K562 (cell line): ENCODE data around the gene HMOX1. TPM values are rescaled to one million over a fixed set of nuclear protein-coding genes. Genes with fewer than 3 reads are reported as not detected.

Experiments used
- ATAC-seq: fragments of 200-7000 bp; cut with Tn5 transposase; 3 replicates; pipeline ENCODE4 v1.9.1; 2020; ENCODE audit warnings: moderate library complexity
- BruUV-seq: library from RNA; stranded (reverse); fragments of 400-500 nt; replicated peaks from 2 replicates; lab custom pipeline; 2021; lab: Mats Ljungman, UMichigan
- CTCF ChIA-PET: fragments of 300-600 bp; formaldehyde crosslinking; extraction: SDS; loops from one replicate; lab custom pipeline; 2021; ENCODE audit warnings: low intra/inter-chr PET ratio; lab: Yijun Ruan, JAX
- POLR2A ChIA-PET: fragments of 300-600, 350-650 bp; sonication (Branson Sonifier 250); formaldehyde crosslinking; extraction: SDS; loops from one replicate; lab custom pipeline; 2021; ENCODE audit warnings: antibody characterized with exemption, inconsistent platforms; lab: Yijun Ruan, JAX
- DNase-seq, 4 experiments: peaks; one replicate each; pipeline versions ENCODE4 v3.0.0 to v3.0.0-alpha.2; 2011 to 2018; ENCODE audit warnings: low spot score in 3 of 4, mixed read lengths in 3 of 4; ENCODE audit errors: extremely low read depth in 1 of 4
- FAIRE-seq: peaks from 2 replicates; lab custom pipeline; 2011; peaks lifted over from hg19 to GRCh38; lab: Jason Lieb, UNC
- H2AFZ ChIP-seq: 2 replicates; pipeline ENCODE4 v1.6.0; 2011; ENCODE audit warnings: low read depth, low read length, control low read depth, inconsistent platforms
- H3K27ac ChIP-seq: fragments of 200-600 bp; 3 replicates; pipeline ENCODE4 v1.8.0; 2011; ENCODE audit warnings: low read depth, mild to moderate bottlenecking, control low read depth, inconsistent platforms, low read length, moderate library complexity, mixed read lengths; ENCODE audit errors: extremely low read depth
- H3K27me3 ChIP-seq, 2 experiments: fragments of 300-600 bp in 1 of 2; 2 replicates in 1 of 2; 3 replicates in 1 of 2; pipeline versions ENCODE4 v1.6.0 to v1.8.0; 2011; ENCODE audit warnings: inconsistent platforms in 2 of 2, low read length in 2 of 2, mild to moderate bottlenecking in 1 of 2, mixed read lengths in 1 of 2, moderate library complexity in 1 of 2; ENCODE audit not compliant: control insufficient read depth in 2 of 2, insufficient read depth in 2 of 2
- H3K36me3 ChIP-seq: fragments of 300-600 bp; 3 replicates; pipeline ENCODE4 v1.8.0; 2011; ENCODE audit warnings: mild to moderate bottlenecking, low read length, inconsistent platforms; ENCODE audit not compliant: control insufficient read depth, insufficient read depth
- H3K4me1 ChIP-seq, 2 experiments: fragments of 200-600 bp in 1 of 2; replicated peaks in 1 of 2; 2 replicates in 1 of 2; 3 replicates in 1 of 2; pipeline versions ENCODE4 v1.5.1 to v1.8.0; 2011; ENCODE audit warnings: inconsistent platforms in 2 of 2, low read length in 2 of 2, mild to moderate bottlenecking in 1 of 2, mixed read lengths in 1 of 2, moderate library complexity in 1 of 2; ENCODE audit not compliant: control insufficient read depth in 2 of 2, insufficient read depth in 2 of 2
- H3K4me2 ChIP-seq: 2 replicates; pipeline ENCODE4 v1.6.1; 2011; ENCODE audit warnings: low read length, control low read depth, inconsistent platforms, mixed read lengths; ENCODE audit not compliant: insufficient read depth
- H3K4me3 ChIP-seq: fragments of 200-600 bp; sonication (generic), shearing (Covaris generic); 2 replicates; pipeline ENCODE4 v1.5.1; 2016; ENCODE audit warnings: control low read depth, inconsistent platforms
- H3K79me2 ChIP-seq: fragments of 200-600 bp; 3 replicates; pipeline ENCODE4 v1.8.0; 2011; ENCODE audit warnings: low read length, inconsistent platforms; ENCODE audit not compliant: control insufficient read depth, insufficient read depth
- H3K9ac ChIP-seq, 2 experiments: 2 replicates each; pipeline versions ENCODE4 v1.6.0 to v1.6.1; 2011; ENCODE audit warnings: low read depth in 2 of 2, low read length in 2 of 2, control low read depth in 1 of 2, inconsistent platforms in 1 of 2, mild to moderate bottlenecking in 1 of 2, mixed read lengths in 1 of 2; ENCODE audit not compliant: insufficient read depth in 1 of 2
- H3K9me1 ChIP-seq: one replicate; pipeline ENCODE4 v1.6.0; 2011; ENCODE audit warnings: inconsistent platforms, mild to moderate bottlenecking, low read length, moderate library complexity; ENCODE audit not compliant: control insufficient read depth, insufficient read depth
- H3K9me3 ChIP-seq: replicated peaks from 2 replicates; pipeline ENCODE4 v1.5.1; 2011; ENCODE audit warnings: low read depth, low read length, inconsistent platforms; ENCODE audit not compliant: control insufficient read depth, insufficient read depth
- H4K20me1 ChIP-seq: replicated peaks from 2 replicates; pipeline ENCODE4 v1.6.1; 2011; ENCODE audit warnings: low read length, inconsistent platforms, mixed read lengths; ENCODE audit not compliant: control insufficient read depth, insufficient read depth
- ARID4B ChIP-seq: sonication (generic); formaldehyde crosslinking; IDR thresholded peaks from 2 replicates; pipeline ENCODE4 v1.8.0; 2022; ENCODE audit warnings: mild to moderate bottlenecking, missing genetic modification reagents
- FUS ChIP-seq: fragments of 200-400 bp; formaldehyde crosslinking; optimal IDR thresholded peaks from 2 replicates; pipeline ENCODE3; 2017; ENCODE audit warnings: low read depth, low read length
- GABPB2 ChIP-seq: fragments of 250-450 bp; sonication (Bioruptor Pico); conservative IDR thresholded peaks from 2 replicates; pipeline ENCODE4 v1.5.1; 2021; ENCODE audit warnings: mild to moderate bottlenecking
- GTF3C2 ChIP-seq: IDR thresholded peaks from 3 replicates; pipeline ENCODE4 v1.6.1; 2011; ENCODE audit warnings: borderline replicate concordance, mild to moderate bottlenecking, moderate library complexity; ENCODE audit not compliant: insufficient read length; ENCODE audit errors: extremely low read depth
- HIVEP1 ChIP-seq: fragments of 250-450 bp; sonication (Bioruptor Pico); IDR thresholded peaks from 2 replicates; pipeline ENCODE4 v1.4.0; 2020; ENCODE audit warnings: mild to moderate bottlenecking
- LCOR ChIP-seq: sonication (generic); formaldehyde crosslinking; IDR thresholded peaks from 2 replicates; pipeline ENCODE4 v1.8.0; 2022; ENCODE audit warnings: mild to moderate bottlenecking, missing genetic modification reagents
- PHF20 ChIP-seq: fragments of 450-650 bp; IDR thresholded peaks from 2 replicates; pipeline ENCODE4 v1.6.1; 2018; ENCODE audit not compliant: partially characterized antibody
- RFX1 ChIP-seq: fragments of 450-650 bp; IDR thresholded peaks from 2 replicates; pipeline ENCODE4 v1.6.1; 2016; ENCODE audit warnings: mild to moderate bottlenecking, moderate library complexity
- STAT5B ChIP-seq: fragments of 250-450 bp; sonication (Bioruptor Pico); IDR thresholded peaks from 2 replicates; pipeline ENCODE4 v1.8.0; 2021; ENCODE audit warnings: mild to moderate bottlenecking, inconsistent platforms
- THRA ChIP-seq: fragments of 450-650 bp; IDR thresholded peaks from 2 replicates; pipeline ENCODE4 v1.6.1; 2017; ENCODE audit warnings: mild to moderate bottlenecking, moderate library complexity
- ZNF140 ChIP-seq: fragments of 250-450 bp; sonication (Bioruptor Pico); IDR thresholded peaks from 2 replicates; pipeline ENCODE4 v1.8.0; 2021; ENCODE audit warnings: moderate library complexity, mild to moderate bottlenecking, inconsistent platforms
- ZNF239 ChIP-seq: fragments of 250-450 bp; sonication (Bioruptor Pico); IDR thresholded peaks from 2 replicates; pipeline ENCODE4 v1.4.0; 2020; ENCODE audit warnings: mild to moderate bottlenecking
- ZNF551 ChIP-seq: fragments of 250-450 bp; sonication (Bioruptor Pico); IDR thresholded peaks from 2 replicates; pipeline ENCODE4 v1.5.0; 2021; ENCODE audit warnings: mild to moderate bottlenecking, moderate library complexity
- WGBS: fragments of 100-300 bp; shearing (Covaris generic); methylation state at CpG from one replicate; pipeline ENCODE4 v1.1.6; 2016; ENCODE audit warnings: low coverage, mixed read lengths; ENCODE audit not compliant: insufficient coverage; ENCODE audit errors: missing lambda C conversion rate; 5-methylcytosine and 5-hydroxymethylcytosine counted together
- in situ Hi-C: fragments of 300-500 bp; cut with MboI; formaldehyde crosslinking; loops from 4 replicates; pipeline ENCODE4 v1.15.0; 2018; ENCODE audit warnings: inconsistent platforms, mixed read lengths
- intact Hi-C: fragments of 100-400 bp; cut with micrococcal nuclease; formaldehyde crosslinking; loops from 2 replicates; pipeline ENCODE4 v1.14.2; 2022
- polyA plus RNA-seq, 8 experiments: library from polyadenylated mRNA; depleted of rRNA in 4 of 8; stranded (reverse) in 5 of 8; unstranded in 3 of 8; fragments of >200 nt; fragmentation: Nextera tagmentation in 2 of 8; fragmentation: Illumina TruSeq in 1 of 8; extraction: Ambion mirVana in 2 of 8; extraction: Trizol in 1 of 8; gene quantifications; 2 replicates each; pipeline versions ENCODE4 v1.2.1 to v1.2.3, GENCODE V29; 2011 to 2014; ENCODE audit warnings: inconsistent platforms in 1 of 8, missing spikeins in 1 of 8
- total RNA-seq, 7 experiments: library from RNA; depleted of rRNA in 6 of 7; stranded (reverse); fragments of >200 nt in 6 of 7; fragmentation: Illumina TruSeq in 2 of 7; extraction: Trizol in 2 of 7; gene quantifications; 2 replicates each; pipeline versions ENCODE4 v1.2.1 to v1.2.3, GENCODE V29; 2011 to 2021; ENCODE audit warnings: low replicate concordance in 1 of 7

The HMOX1 gene
- total and polyA plus RNA-seq, 9 of the 15 experiments (the other 6 are each of a cell fraction or from before 2014, with no cell fraction given) = not detected

GRCh38 chr22:35436421-35436820, 55.5 kb downstream of the HMOX1 start:
- Histone ChIP-seq H3K9ac (no peak overlapping the region), H2AFZ (no peak overlapping the region), H3K27ac (no peak overlapping the region), H3K4me1 (no peaks in the 10 kb centered on the region; a peak in 2 of 5 replicates), H3K9me1 (peaks cover 4% of the 10 kb centered on the region), H4K20me1 (0 out of 2 replicates have a peak, but pooled peaks cover 4% of the 10 kb centered on the region), H3K4me3 (no peak overlapping the region), H3K4me2 (no peak overlapping the region), H3K27me3 (no peaks in the 10 kb centered on the region), H3K9me3 (no peaks in the 10 kb centered on the region; the same call in 1 of the 2 replicates), H3K79me2 (no peaks in the 10 kb centered on the region), H3K36me3 (peaks cover 33% of the 10 kb centered on the region; the same call in 2 of the 3 replicates)
- no TSS peak for BruUV-seq
- CTCF ChIA-PET = no interaction called here
- intact Hi-C loops (no loop called here), in situ Hi-C loops (no loop called here)
- DNase-seq = no peak
- 69% methylated on average over 3 of the region's 5 CpGs for WGBS
- no peak for FAIRE-seq
- POLR2A ChIA-PET = interaction anchor here (1.0 kb wide), 1 partner anchor 176 kb away, joined by 3 read pairs; no protein-coding TSS in a partner anchor
- no peak for ATAC-seq
- TF ChIP-seq GTF3C2 = no peak
- TF ChIP-seq LCOR (CRISPR knock-in tag) = no peak
- TF ChIP-seq HIVEP1 (CRISPR knock-in tag) = no peak
- no peak for TF ChIP-seq FUS
- no peak for TF ChIP-seq GABPB2
- no peak for TF ChIP-seq ARID4B (CRISPR knock-in tag)
- no peak for TF ChIP-seq THRA
- TF ChIP-seq STAT5B (CRISPR knock-in tag) = no peak
- TF ChIP-seq ZNF551 (CRISPR knock-in tag) = no peak
- TF ChIP-seq RFX1 = no peak
- no peak for TF ChIP-seq ZNF140 (CRISPR knock-in tag)
- no peak for TF ChIP-seq PHF20
- no peak for TF ChIP-seq ZNF239 (CRISPR knock-in tag)
